C1 segment of cervical spinal cord (tissue), 14 donors: ENCODE data around the gene CSPG4.
"Not testable (repeated sequence)": the region's sequence is repeated elsewhere in the genome, so short reads cannot be mapped to it uniquely, and the experiment has no call there.

ENCODE experiments used
- DNase-seq, 14 donors: peaks; one replicate each; lab custom pipeline; 2025; lab: John Stamatoyannopoulos, UW

CSPG4 gene

GRCh38 chr15:75742346-75742745, 29.7 kb upstream of the CSPG4 start:
- DNase-seq: not testable (repeated sequence)

- no peak for DNase-seq
Observed at GRCh38 chr15:75739791-75740190, 27.1 kb upstream of the CSPG4 start.

GRCh38 chr15:75738647-75739325, 26.1 kb upstream of the CSPG4 start:
- peak; percentile 11 to 95 (median 76) for DNase-seq

- DNase-seq: peak in 1 of 14 donors; percentile 58
Observed at GRCh38 chr15:75738014-75738646, 25.5 kb upstream of the CSPG4 start.

DNA sequence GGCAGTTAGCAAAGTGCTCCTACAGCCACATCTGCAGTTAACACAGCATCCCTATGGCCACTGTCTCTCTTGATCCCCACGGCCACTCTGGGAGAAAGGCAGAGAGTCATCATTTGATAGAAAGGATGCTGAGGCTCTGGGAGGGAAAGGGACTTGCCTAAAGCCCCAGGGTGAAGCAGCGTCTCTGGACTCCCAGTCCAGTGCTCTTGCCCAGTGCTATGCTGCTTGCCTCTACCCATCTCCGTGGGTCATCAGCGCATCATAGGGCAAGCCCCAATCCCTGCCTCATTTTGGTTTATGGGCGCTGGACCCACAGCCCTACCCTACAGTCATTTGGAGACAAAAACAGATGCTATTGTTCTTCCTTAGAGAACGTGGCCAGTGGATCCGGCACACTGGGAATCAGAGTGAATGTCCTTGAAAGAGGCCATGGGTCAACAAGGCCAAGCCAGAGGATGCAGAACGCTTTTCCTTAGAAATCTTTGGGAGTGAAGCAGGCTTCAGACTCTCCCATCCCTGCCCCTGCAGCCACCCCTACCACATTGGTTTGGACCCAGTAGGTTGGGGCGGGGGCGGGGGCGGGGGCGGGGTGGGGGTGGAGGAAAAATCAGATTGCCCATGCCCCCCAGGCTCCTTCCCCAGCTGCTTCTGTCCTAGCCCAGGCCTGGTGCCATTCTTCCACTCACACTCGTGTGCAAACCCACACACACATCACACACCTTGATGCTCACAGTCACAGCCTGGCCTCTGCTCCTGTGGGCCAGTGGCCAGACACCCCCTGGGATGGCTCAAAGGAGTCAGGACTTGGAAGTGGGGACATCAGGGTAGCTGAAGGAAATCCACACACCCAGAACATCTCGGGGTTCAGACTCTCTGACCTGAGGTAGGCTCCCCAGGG, 24.7 kb upstream of the CSPG4 start:
- DNase-seq: not testable (repeated sequence)

- DNase-seq: no peak
Observed at GRCh38 chr15:75736256-75736655, 23.6 kb upstream of the CSPG4 start.

GRCh38 chr15:75734861-75735760, 22.5 kb upstream of the CSPG4 start:
- not testable (repeated sequence) for DNase-seq

- no peak for DNase-seq
Observed at GRCh38 chr15:75733761-75734651, 21.4 kb upstream of the CSPG4 start.

DNA sequence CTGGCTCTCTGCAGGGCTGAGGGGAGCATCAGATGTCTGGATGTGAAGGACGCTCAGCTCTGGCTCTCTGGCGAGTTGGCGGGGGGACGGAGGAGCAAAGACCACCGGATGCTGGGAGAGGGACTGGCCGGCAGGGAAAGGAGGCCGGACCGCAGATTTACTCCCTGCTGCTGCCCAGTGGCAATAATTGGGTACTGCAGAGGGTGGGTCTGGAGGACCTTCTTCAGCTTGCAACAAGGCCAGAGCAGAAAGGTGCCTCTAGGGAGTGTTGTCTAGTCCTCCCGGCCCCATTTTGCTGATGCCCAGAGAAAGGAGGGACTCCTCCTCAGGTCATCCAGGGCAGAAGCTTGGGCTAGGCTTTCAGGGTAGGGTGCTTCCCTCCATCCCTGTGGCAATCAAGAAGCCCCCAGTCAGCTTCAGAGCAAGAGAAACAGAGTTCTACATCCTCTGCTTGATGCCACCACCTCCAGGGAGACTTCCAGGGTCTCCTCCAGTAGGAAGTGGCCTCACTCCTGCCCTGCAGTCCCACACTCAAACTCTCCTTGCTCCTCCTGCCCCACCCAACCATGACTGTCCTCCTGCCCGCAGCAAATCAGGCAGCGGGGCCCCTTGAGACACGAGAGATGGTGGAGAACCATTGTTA, 20.3 kb upstream of the CSPG4 start:
- DNase-seq: peak in 11 of 14 donors; percentile 14 to 74 (median 30)

- DNase-seq: peak in 1 of 14 donors; percentile 70
Observed at GRCh38 chr15:75732177-75732808, 19.6 kb upstream of the CSPG4 start.

DNA sequence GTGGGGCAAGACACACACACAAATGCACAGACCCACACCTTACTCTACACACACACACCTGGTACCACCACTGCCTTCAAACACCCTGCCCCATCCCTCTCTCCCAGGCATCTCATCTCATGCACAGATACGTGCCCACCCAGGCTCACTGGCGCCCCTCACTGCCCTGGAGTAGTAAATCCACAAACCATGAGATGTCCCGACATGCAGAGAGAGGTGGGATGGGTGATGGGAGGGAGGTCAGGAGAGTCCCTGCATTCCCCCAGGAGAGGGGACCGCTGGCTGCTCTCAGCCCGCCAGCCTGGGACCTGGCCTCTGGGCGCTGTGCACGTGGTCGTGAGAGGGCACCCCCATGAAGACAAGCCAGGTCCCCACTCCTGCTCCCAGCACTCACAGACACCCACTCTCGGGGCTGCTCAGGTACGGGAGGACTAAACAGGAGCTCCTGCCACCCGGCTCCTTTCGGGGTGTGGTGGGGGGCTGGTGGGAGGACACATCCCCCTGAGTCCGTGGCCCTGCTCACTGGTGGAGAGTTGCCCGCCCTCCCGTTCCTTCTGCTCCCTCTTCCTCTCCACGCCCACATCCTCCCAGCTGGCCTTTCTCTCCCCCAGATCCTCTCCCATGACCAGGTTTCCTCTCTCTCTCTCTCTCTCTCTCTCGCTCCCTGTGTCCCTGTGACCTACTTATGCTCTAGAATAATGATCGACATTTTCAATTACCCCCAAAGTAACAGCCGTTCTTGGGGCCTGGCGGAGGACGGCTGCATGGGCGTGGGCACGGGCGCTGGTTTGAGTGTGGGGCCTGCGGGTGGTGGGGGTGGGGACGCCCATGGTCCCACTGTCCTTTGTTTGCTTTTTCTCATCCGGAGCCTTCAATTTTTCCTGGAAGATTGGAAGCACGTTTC, 18.9 kb upstream of the CSPG4 start:
- peak in 1 of 14 donors; percentile 69 for DNase-seq

DNA sequence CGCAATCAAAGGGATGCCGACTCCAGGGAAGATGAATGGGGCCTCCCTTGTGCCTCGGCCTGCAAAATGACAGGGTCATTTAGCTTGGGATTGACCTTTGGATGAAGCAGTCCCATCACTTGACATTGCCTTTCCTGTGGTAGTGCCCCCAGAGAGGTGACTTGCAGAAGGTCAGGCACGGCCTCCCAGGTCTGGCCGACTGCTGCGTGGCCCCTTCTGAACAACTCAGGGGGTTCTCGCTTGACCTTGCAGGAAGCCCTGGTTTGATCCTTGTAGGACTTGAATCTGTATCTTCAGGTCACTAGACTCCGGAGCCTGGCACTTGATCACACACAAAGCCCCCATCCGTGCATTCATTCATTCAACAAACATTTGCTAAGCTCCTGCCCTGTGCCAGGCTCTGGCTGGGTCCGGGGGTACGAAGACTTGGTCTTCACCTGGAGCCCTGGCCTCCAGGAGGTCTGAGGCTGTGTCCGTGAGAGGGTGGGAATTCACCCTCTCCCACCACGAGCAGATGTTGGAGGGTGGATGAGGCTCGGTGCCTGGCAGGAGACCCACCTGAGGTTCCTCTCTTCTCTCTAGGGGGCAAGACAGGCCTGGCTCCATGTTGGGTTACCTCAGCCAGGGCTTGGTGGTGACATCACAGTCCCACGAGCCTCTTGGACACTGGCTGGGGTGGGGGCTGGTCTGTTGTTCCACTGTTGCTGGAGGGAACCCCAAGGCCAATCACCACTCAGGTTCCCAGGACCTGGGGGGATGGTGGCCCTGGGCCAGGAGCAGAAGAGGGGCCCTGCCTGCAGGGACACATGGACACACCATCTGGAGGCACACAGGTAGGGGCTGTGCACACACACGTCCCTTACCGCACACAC, 18.0 kb upstream of the CSPG4 start:
- not testable (repeated sequence) for DNase-seq

DNA sequence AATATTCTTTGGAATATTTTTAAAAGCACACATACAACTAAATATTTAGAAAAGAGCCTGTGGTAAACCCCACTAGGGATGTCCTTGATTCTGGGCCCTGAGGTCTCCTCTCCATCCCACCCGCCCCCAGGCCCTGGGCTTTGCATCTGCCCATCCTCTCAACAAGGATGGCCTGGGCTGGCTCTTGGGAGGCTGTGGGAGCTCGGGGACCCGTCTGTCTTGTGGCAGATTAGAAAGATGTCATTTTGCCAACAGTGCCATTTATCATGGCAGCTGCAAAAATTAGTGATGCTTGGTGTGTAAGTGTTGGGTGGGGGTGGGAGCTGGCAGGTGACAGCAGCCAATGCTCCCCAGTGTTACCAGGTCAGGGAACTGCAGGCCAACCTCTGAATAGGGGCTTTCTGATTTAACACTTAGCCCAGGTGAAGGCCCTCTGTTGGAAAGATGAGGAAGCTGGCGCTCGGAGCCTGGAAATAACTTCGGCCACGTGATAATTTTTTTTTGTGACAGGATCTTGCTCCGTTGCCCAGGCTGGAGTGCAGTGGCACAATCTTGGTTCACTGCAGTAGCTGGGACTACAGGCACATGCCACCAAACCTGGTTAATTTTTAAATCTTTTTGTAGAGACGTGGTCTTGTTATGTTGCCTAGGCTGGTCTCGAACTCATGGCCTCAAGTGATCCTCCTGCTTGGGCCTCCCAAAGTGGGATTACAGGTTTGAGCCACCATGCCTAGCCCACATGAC, 16.9 kb upstream of the CSPG4 start:
- no peak for DNase-seq

DNA sequence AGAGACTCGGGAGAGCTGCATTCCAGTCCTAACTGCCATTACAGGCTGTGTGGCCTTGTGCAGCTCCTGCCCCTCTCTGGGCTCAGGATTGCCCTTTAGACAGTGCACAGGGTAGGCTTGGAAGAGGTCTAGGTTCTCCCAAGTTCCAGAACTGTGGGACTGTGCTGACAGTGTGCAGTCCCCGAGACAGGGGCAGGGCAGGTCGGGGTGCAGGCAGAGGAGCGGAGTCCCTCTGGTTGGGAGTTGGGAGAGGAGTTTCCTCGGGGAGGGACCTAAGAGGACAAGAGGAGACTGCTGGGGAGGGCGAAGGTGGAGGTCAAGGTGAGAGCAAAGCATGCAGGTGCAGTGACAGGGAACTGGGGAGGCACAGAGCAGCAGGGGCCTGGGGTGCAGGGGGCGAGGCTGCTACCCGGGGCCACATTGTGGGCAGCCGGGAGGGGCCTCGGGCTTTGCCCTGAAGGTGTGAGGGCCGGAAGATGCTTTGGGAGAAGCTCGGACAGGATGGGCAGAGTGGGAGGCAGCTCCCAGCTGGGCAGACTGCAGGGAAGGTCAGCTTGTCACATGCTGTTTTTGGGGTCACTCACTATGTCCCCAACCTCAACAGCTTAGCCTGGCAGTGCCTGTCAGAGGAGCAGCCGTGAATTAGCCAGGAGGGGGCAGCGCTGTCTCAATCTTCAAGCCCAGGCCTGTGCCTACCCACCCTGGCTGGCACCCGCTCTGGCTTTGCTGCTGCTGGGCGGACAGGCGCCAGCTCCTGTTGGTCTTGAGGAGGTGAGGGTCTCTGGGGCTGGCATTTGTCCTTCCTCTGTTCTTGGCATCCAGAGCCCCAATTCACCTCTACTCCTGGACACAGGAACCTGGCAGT, 15.4 kb upstream of the CSPG4 start:
- peak in 7 of 14 donors; percentile 21 to 62 (median 28) for DNase-seq

- no peak for DNase-seq
Observed at GRCh38 chr15:75727031-75727531, 14.4 kb upstream of the CSPG4 start.
